H9 (cell line): ENCODE data around the gene TBC1D9. TPM values are rescaled to one million over a fixed set of nuclear protein-coding genes. Genes with fewer than 3 reads are reported as not detected.

Source experiments
- DNase-seq: peaks from one replicate; pipeline ENCODE4 v3.0.0-alpha.2; 2017
- H2AFZ ChIP-seq: one replicate; pipeline ENCODE4 v1.6.1; 2013; ENCODE audit warnings: mild to moderate bottlenecking, low read length, control low read depth, moderate library complexity
- H2AK5ac ChIP-seq: 2 replicates; pipeline ENCODE4 v1.6.1; 2013; ENCODE audit warnings: low read length, control low read depth, mixed read lengths; ENCODE audit not compliant: insufficient read length
- H2BK120ac ChIP-seq: one replicate; pipeline ENCODE4 v1.6.1; 2013; ENCODE audit warnings: low read depth, mild to moderate bottlenecking, low read length, control low read depth, inconsistent platforms; ENCODE audit not compliant: poor library complexity, severe bottlenecking
- H2BK12ac ChIP-seq: 2 replicates; pipeline ENCODE4 v1.6.1; 2013; ENCODE audit warnings: low read length, control low read depth, mixed read lengths, low read depth; ENCODE audit not compliant: insufficient read length
- H2BK15ac ChIP-seq: 2 replicates; pipeline ENCODE4 v1.6.1; 2013; ENCODE audit warnings: low read depth, low read length, control low read depth
- H2BK20ac ChIP-seq: one replicate; pipeline ENCODE4 v1.6.1; 2013; ENCODE audit warnings: low read depth, mild to moderate bottlenecking, low read length, control low read depth, inconsistent platforms; ENCODE audit not compliant: poor library complexity, severe bottlenecking
- H2BK5ac ChIP-seq: 2 replicates; pipeline ENCODE4 v1.6.1; 2013; ENCODE audit warnings: low read length, control low read depth, mixed read lengths; ENCODE audit not compliant: insufficient read length
- H3K14ac ChIP-seq: 2 replicates; pipeline ENCODE4 v1.6.1; 2013; ENCODE audit warnings: low read length, control low read depth; ENCODE audit not compliant: insufficient read depth
- H3K18ac ChIP-seq: 2 replicates; pipeline ENCODE4 v1.6.1; 2013; ENCODE audit warnings: low read depth, mild to moderate bottlenecking, mixed read lengths, low read length, control low read depth; ENCODE audit not compliant: insufficient read length
- H3K23ac ChIP-seq: 2 replicates; pipeline ENCODE4 v1.6.1; 2013; ENCODE audit warnings: low read length, control low read depth, mixed read lengths, low read depth; ENCODE audit not compliant: insufficient read length
- H3K23me2 ChIP-seq: 2 replicates; pipeline ENCODE4 v1.6.1; 2013; ENCODE audit warnings: low read depth, mild to moderate bottlenecking, mixed read lengths, low read length, control low read depth; ENCODE audit not compliant: insufficient read length, poor library complexity, severe bottlenecking
- H3K27ac ChIP-seq: 2 replicates; pipeline ENCODE4 v1.5.1; 2013; ENCODE audit warnings: low read length, control low read depth, mixed read lengths, low read depth; ENCODE audit not compliant: insufficient read length
- H3K27me3 ChIP-seq: 2 replicates; pipeline ENCODE4 v1.6.1; 2013; ENCODE audit warnings: low read length, control low read depth, inconsistent platforms; ENCODE audit not compliant: insufficient read depth
- H3K4ac ChIP-seq: 2 replicates; pipeline ENCODE4 v1.6.1; 2013; ENCODE audit warnings: low read depth, mild to moderate bottlenecking, control low read depth, inconsistent platforms, low read length, moderate library complexity
- H3K4me1 ChIP-seq: 2 replicates; pipeline ENCODE4 v1.6.1; 2013; ENCODE audit warnings: low read length, control low read depth, inconsistent platforms; ENCODE audit not compliant: insufficient read depth
- H3K4me2 ChIP-seq: 2 replicates; pipeline ENCODE4 v1.6.1; 2013; ENCODE audit warnings: low read length, control low read depth, mixed read lengths; ENCODE audit not compliant: insufficient read length, insufficient read depth
- H3K56ac ChIP-seq: 2 replicates; pipeline ENCODE4 v1.6.1; 2013; ENCODE audit warnings: low read depth, mild to moderate bottlenecking, mixed read lengths, low read length, control low read depth; ENCODE audit not compliant: insufficient read length
- H3K79me1 ChIP-seq: 2 replicates; pipeline ENCODE4 v1.6.1; 2013; ENCODE audit warnings: low read depth, mild to moderate bottlenecking, moderate library complexity, low read length, control low read depth, inconsistent platforms; ENCODE audit not compliant: insufficient read depth, poor library complexity, severe bottlenecking
- H3K79me2 ChIP-seq: 2 replicates; pipeline ENCODE4 v1.6.1; 2013; ENCODE audit warnings: low read length, control low read depth, inconsistent platforms; ENCODE audit not compliant: insufficient read depth
- H3K9ac ChIP-seq: 2 replicates; pipeline ENCODE4 v1.6.1; 2013; ENCODE audit warnings: low read length, control low read depth, mixed read lengths; ENCODE audit not compliant: insufficient read length; ENCODE audit errors: extremely low read depth
- H3K9me3 ChIP-seq: one replicate; pipeline ENCODE4 v1.6.1; 2013; ENCODE audit warnings: low read depth, low read length, inconsistent platforms; ENCODE audit not compliant: control insufficient read depth
- H3T11ph ChIP-seq: one replicate; pipeline ENCODE4 v1.6.1; 2013; ENCODE audit warnings: mild to moderate bottlenecking, low read length, control low read depth, inconsistent platforms
- H4K20me1 ChIP-seq: one replicate; pipeline ENCODE4 v1.6.1; 2013; ENCODE audit not compliant: control insufficient read depth, insufficient read length, insufficient read depth
- H4K5ac ChIP-seq: 2 replicates; pipeline ENCODE4 v1.6.1; 2013; ENCODE audit warnings: low read depth, mild to moderate bottlenecking, mixed read lengths, low read length, control low read depth; ENCODE audit not compliant: insufficient read length
- H4K8ac ChIP-seq: replicated peaks from 2 replicates; pipeline ENCODE4 v1.6.1; 2013; ENCODE audit warnings: low read length, control low read depth, mixed read lengths, low read depth; ENCODE audit not compliant: insufficient read length
- H4K91ac ChIP-seq: 2 replicates; pipeline ENCODE4 v1.6.1; 2013; ENCODE audit warnings: low read depth, mild to moderate bottlenecking, moderate library complexity, mixed read lengths, low read length, control low read depth; ENCODE audit not compliant: insufficient read length
- H3K27ac Mint-ChIP-seq, 3 experiments: 2 replicates in 2 of 3; 3 replicates in 1 of 3; pipeline ENCODE4 v1.8.0; 2020 to 2021; ENCODE audit warnings: mixed read lengths in 3 of 3, mild to moderate bottlenecking in 1 of 3, moderate library complexity in 1 of 3
- H3K27me3 Mint-ChIP-seq: 2 replicates; pipeline ENCODE4 v1.8.0; 2021; ENCODE audit warnings: low read depth, mild to moderate bottlenecking, moderate library complexity, mixed read lengths
- H3K36me3 Mint-ChIP-seq, 3 experiments: 2 replicates in 2 of 3; 3 replicates in 1 of 3; pipeline ENCODE4 v1.8.0; 2020 to 2021; ENCODE audit warnings: low read depth in 3 of 3, mixed read lengths in 3 of 3; ENCODE audit not compliant: insufficient read depth in 1 of 3
- H3K4me1 Mint-ChIP-seq, 2 experiments: 2 replicates each; pipeline ENCODE4 v1.8.0; 2020; ENCODE audit warnings: mixed read lengths in 2 of 2
- H3K4me3 Mint-ChIP-seq, 2 experiments: 2 replicates in 1 of 2; 3 replicates in 1 of 2; pipeline ENCODE4 v1.8.0; 2020 to 2021; ENCODE audit warnings: mild to moderate bottlenecking in 2 of 2, mixed read lengths in 2 of 2, moderate library complexity in 1 of 2
- H3K9me3 Mint-ChIP-seq, 2 experiments: 2 replicates in 1 of 2; 3 replicates in 1 of 2; pipeline ENCODE4 v1.8.0; 2020; ENCODE audit warnings: mild to moderate bottlenecking in 2 of 2, mixed read lengths in 2 of 2, moderate library complexity in 1 of 2
- CTCF ChIP-seq: fragments of 200-600 bp; sonication (generic); conservative IDR thresholded peaks from 3 replicates; pipeline ENCODE4 v1.8.0; 2021; ENCODE audit warnings: antibody characterized with exemption, mild to moderate bottlenecking
- WGBS: extraction: QIAGEN DNeasy Blood & Tissue Kit; methylation state at CpG from one replicate; pipeline ENCODE4 v1.1.7; 2013; ENCODE audit warnings: missing lambda C conversion rate, low lambda C conversion rate, mixed read lengths; ENCODE audit not compliant: insufficient read length; ENCODE audit errors: extremely low coverage; 5-methylcytosine and 5-hydroxymethylcytosine counted together
- total RNA-seq: library from RNA; stranded (reverse); gene quantifications from 2 replicates; pipeline ENCODE4 v1.2.1, GENCODE V29; 2021

The TBC1D9 gene
- total RNA-seq, 1 experiment from 2014 or later: 0.63 TPM

DNA sequence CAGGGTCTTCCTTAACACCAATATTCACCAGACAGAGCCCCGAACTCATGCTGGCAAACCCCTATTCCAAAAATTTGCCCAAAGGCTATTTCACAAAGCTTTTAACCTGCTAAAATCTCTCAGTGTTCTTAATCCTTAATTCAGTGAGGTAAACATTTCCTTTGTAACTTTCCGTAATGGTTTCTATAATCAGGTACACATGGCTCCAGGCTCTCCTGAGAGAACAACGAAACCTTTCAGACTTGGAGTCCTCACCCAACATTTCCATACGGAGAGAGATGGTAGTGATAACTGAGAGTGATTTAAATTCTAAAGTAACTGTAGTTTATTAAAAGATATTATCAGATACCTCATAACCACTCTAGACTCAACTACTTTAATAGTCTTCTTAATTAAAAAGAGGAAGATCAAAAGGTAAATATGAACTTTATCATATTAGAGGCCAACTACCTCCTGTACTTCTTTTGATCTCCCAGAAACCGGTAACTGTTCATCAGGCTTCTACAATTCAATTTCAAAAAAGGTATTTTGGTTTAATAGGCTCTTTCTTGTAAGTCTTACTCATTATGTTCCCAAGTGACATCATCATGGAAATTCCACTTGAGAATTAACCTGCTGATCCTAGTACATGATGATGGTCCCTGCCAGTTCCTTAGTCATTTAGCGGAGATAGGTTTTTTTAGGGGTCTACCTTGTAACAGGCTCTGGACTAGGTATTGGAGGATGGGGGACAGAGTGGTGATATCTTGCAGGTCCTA, 96.1 kb downstream of the TBC1D9 start:
- Histone ChIP-seq H3K79me2 (no peaks in the 10 kb centered on the region), H2BK12ac (no peak overlapping the region), H4K20me1 (no peaks in the 10 kb centered on the region), H2AK5ac (no peak overlapping the region), H2AFZ (no peak overlapping the region), H2BK15ac (no peak overlapping the region), H3K27me3 (no peaks in the 10 kb centered on the region), H3K14ac (no peak overlapping the region), H3K9me3 (no peaks in the 10 kb centered on the region), H3K79me1 (no peaks in the 10 kb centered on the region), H3K23me2 (no peaks in the 10 kb centered on the region), H3K9ac (no peak overlapping the region), H2BK120ac (no peak overlapping the region), H3K23ac (no peak overlapping the region), H3K27ac (no peak overlapping the region), H3K56ac (no peak overlapping the region), H3K4me1 (no peaks in the 10 kb centered on the region), H2BK5ac (no peak overlapping the region), H4K5ac (no peak overlapping the region), H3K4me2 (no peak overlapping the region), H4K8ac (no peak overlapping the region), H3K18ac (no peak overlapping the region), H2BK20ac (no peak overlapping the region), H3T11ph (no peak overlapping the region), H3K4ac (no peak overlapping the region), H4K91ac (no peak overlapping the region)
- Mint-ChIP-seq H3K9me3 (no peaks in the 10 kb centered on the region), H3K36me3 (no peaks in the 10 kb centered on the region), H3K4me3 (no peak overlapping the region), H3K4me1 (peaks cover 4 to 9% of the 10 kb centered on the region in 2 experiments), H3K27me3 (no peaks in the 10 kb centered on the region), H3K27ac (no peak overlapping the region)
- WGBS: no CpG with 5 or more reads among the region's 6 CpGs
- DNase-seq: no peak
- TF ChIP-seq CTCF: no peak
